ENCODE measurements around the gene GP5. TPM values are rescaled to one million over a fixed set of nuclear protein-coding genes. Genes with fewer than 3 reads are reported as not detected.

GP5 gene
- polyA plus RNA-seq, 3 donors, result 0.12 TPM; not detected in 2

DNA sequence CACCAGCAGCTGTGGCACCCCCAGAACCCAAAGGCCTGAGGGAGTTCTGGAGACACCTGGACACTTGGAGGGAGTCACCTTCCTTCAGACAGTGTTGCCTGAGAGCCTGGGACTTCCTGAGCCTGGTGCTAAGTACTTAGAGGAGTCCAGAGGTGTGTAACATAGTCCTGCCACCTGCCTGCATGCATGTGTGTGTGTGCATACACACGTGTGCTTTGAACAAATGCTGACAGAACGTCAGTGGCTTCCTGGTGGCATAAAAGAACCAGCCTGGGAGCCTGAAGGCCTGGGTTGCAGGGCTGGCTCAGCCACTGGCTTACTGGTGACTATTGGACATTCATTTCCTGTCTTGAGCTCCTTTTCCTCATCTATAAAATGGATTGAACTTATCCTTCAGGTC is 44.8 kb downstream of the GP5 start:
- H3K36me3 Mint-ChIP-seq, result no peaks in the 10 kb centered on the region
- peaks cover 4 to 7% (median 5%) of the 10 kb centered on the region in 3 donors for H3K27me3 Mint-ChIP-seq (ENCODE audit: low read depth in 3 of 3)
- H3K4me1 ChIP-seq (ENCODE audit: control insufficient read depth in 1 of 2, insufficient read depth in 2 of 2, low read length in 2 of 2), result no peaks in the 10 kb centered on the region
- no peaks in the 10 kb centered on the region for H4K20me1 ChIP-seq (ENCODE audit: insufficient read depth, low read length)
- no peaks in the 10 kb centered on the region for H3K4me1 Mint-ChIP-seq
- H3K9me3 ChIP-seq (replicated peaks in 1 of 2; ENCODE audit: control insufficient read depth in 1 of 2, insufficient read depth in 1 of 2, low read length in 2 of 2), result no peaks in the 10 kb centered on the region
- H3K27me3 ChIP-seq (ENCODE audit: control insufficient read depth in 2 of 2, insufficient read depth in 2 of 2, low read length in 2 of 2), result no peaks in the 10 kb centered on the region
- H3K4me3 ChIP-seq (replicated peaks in 1 of 3; ENCODE audit: low read depth in 2 of 3, low read length in 3 of 3), result no peak overlapping the region
- no peak overlapping the region for H3K27ac ChIP-seq (ENCODE audit: low read depth in 1 of 2, low read length in 2 of 2)
- no peak overlapping the region for H3K4me2 ChIP-seq (replicated peaks; ENCODE audit: extremely low read depth, low read length, poor library complexity, severe bottlenecking)
- TF ChIP-seq, protein P1, sequence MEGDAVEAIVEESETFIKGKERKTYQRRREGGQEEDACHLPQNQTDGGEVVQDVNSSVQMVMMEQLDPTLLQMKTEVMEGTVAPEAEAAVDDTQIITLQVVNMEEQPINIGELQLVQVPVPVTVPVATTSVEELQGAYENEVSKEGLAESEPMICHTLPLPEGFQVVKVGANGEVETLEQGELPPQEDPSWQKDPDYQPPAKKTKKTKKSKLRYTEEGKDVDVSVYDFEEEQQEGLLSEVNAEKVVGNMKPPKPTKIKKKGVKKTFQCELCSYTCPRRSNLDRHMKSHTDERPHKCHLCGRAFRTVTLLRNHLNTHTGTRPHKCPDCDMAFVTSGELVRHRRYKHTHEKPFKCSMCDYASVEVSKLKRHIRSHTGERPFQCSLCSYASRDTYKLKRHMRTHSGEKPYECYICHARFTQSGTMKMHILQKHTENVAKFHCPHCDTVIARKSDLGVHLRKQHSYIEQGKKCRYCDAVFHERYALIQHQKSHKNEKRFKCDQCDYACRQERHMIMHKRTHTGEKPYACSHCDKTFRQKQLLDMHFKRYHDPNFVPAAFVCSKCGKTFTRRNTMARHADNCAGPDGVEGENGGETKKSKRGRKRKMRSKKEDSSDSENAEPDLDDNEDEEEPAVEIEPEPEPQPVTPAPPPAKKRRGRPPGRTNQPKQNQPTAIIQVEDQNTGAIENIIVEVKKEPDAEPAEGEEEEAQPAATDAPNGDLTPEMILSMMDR (IDR thresholded peaks at IDR 0.05), result no peak
- DNase-seq, result no peak
- no peaks in the 10 kb centered on the region for H3K9me3 Mint-ChIP-seq
- H3K4me3 Mint-ChIP-seq, result no peak overlapping the region
- 73% methylated on average over 2 of the region's 2 CpGs for WGBS (ENCODE audit: insufficient coverage)
- H3K27ac Mint-ChIP-seq, result no peak overlapping the region
- intact Hi-C loops (cut with micrococcal nuclease), result no loop called here
- H3K9ac ChIP-seq (ENCODE audit: insufficient read depth, low read length, poor library complexity, severe bottlenecking), result no peak overlapping the region
- no peaks in the 10 kb centered on the region for H3K79me2 ChIP-seq (ENCODE audit: insufficient read depth, low read length)
- no peak overlapping the region for H2AFZ ChIP-seq (ENCODE audit: insufficient read depth, low read depth, low read length, poor library complexity, severe bottlenecking)
- no peaks in the 10 kb centered on the region for H3K36me3 ChIP-seq (replicated peaks in 1 of 2; ENCODE audit: control insufficient read depth in 1 of 2, insufficient read depth in 2 of 2, low read length in 2 of 2)

DNA sequence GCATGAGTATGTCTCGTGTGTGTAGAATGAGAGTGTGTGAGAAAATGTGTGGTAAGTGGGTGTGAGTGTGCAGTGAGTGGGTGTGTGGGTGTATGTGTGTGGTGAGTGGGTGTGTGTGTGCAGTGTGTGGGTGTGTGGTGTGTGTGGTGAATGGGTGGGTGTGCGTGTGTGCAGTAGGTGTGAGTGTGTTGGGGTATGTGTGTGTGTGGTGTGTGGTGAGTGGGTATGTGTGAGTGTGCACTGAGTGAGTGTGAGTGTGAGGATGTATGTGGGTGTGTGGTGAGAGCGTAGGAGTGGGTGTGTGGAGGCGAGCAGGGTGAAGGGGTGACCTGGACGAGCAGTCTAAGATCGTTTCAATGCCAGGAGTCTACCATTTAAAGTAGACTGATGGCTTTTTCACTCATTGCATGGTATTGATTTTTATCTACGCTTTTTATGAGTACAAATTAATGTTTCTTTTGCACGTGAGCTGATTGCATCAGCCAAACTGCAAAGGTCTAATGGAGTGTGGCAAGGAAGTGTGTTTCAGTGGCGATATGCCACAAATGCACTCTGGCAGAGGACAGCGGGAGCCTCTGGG is 46.3 kb downstream of the GP5 start:
- Histone ChIP-seq H3K9ac (ENCODE audit: insufficient read depth, low read length, poor library complexity, severe bottlenecking) (no peak overlapping the region), H3K4me1 (ENCODE audit: control insufficient read depth in 1 of 2, insufficient read depth in 2 of 2, low read length in 2 of 2) (no peaks in the 10 kb centered on the region), H3K27me3 (ENCODE audit: control insufficient read depth in 2 of 2, insufficient read depth in 2 of 2, low read length in 2 of 2) (no peaks in the 10 kb centered on the region), H3K36me3 (replicated peaks in 1 of 2; ENCODE audit: control insufficient read depth in 1 of 2, insufficient read depth in 2 of 2, low read length in 2 of 2) (no peaks in the 10 kb centered on the region), H3K27ac (ENCODE audit: low read depth in 1 of 2, low read length in 2 of 2) (no peak overlapping the region), H3K4me2 (replicated peaks; ENCODE audit: extremely low read depth, low read length, poor library complexity, severe bottlenecking) (no peak overlapping the region), H2AFZ (ENCODE audit: insufficient read depth, low read depth, low read length, poor library complexity, severe bottlenecking) (no peak overlapping the region), H3K79me2 (ENCODE audit: insufficient read depth, low read length) (no peaks in the 10 kb centered on the region), H4K20me1 (ENCODE audit: insufficient read depth, low read length) (no peaks in the 10 kb centered on the region), H3K9me3 (replicated peaks in 1 of 2; ENCODE audit: control insufficient read depth in 1 of 2, insufficient read depth in 1 of 2, low read length in 2 of 2) (no peaks in the 10 kb centered on the region), H3K4me3 (replicated peaks in 1 of 3; ENCODE audit: low read depth in 2 of 3, low read length in 3 of 3) (no peak overlapping the region)
- Mint-ChIP-seq H3K4me1 (no peaks in the 10 kb centered on the region), H3K27me3 (ENCODE audit: low read depth in 3 of 3) (peaks cover 0 to 2% (median 2%) of the 10 kb centered on the region in 3 donors), H3K4me3 (no peak overlapping the region), H3K36me3 (no peaks in the 10 kb centered on the region), H3K27ac (no peak overlapping the region), H3K9me3 (no peaks in the 10 kb centered on the region)
- TF ChIP-seq, protein P1 (IDR thresholded peaks at IDR 0.05), result no peak
- no peak for DNase-seq
- whole genome bisulfite sequencing (ENCODE audit: insufficient coverage), result 90% methylated on average over 9 of the region's 10 CpGs
- intact Hi-C loops (cut with micrococcal nuclease), result no loop called here
